Spleen (tissue), 11 donors: Measurements from ENCODE around the gene EHMT1. TPM values are rescaled to one million over a fixed set of nuclear protein-coding genes. Genes with fewer than 3 reads are reported as not detected.

Experiments used
- DNase-seq: peaks from one replicate; pipeline ENCODE4 v3.0.0-alpha.2; 2020
- H3K27ac ChIP-seq, 8 donors: fragments of 200-600 bp; sonication (generic) in 7 of 8; 1 replicate in 4 of 8; 2 replicates in 4 of 8; pipeline versions ENCODE4 v1.5.0 to v1.8.0; 2016 to 2021; ENCODE audit warnings: inconsistent platforms in 4 of 8, mild to moderate bottlenecking in 4 of 8, moderate library complexity in 1 of 8
- H3K27me3 ChIP-seq, 7 donors: fragments of 200-600 bp; sonication (generic) in 6 of 7; replicated peaks in 1 of 7; 1 replicate in 4 of 7; 2 replicates in 3 of 7; pipeline versions ENCODE4 v1.5.0 to v1.8.0; 2016 to 2021; ENCODE audit warnings: inconsistent platforms in 3 of 7, mild to moderate bottlenecking in 1 of 7
- H3K36me3 ChIP-seq, 6 donors: fragments of 200-600 bp; sonication (generic) in 5 of 6; 1 replicate in 4 of 6; 2 replicates in 2 of 6; pipeline versions ENCODE4 v1.5.0 to v1.8.0; 2016 to 2021; ENCODE audit warnings: inconsistent platforms in 2 of 6
- H3K4me1 ChIP-seq, 6 donors: fragments of 200-600 bp; sonication (generic) in 5 of 6; 1 replicate in 3 of 6; 2 replicates in 3 of 6; pipeline versions ENCODE4 v1.5.0 to v1.8.0; 2016 to 2021; ENCODE audit warnings: inconsistent platforms in 3 of 6
- H3K4me3 ChIP-seq, 8 donors: fragments of 200-600 bp; sonication (generic) in 7 of 8; 1 replicate in 4 of 8; 2 replicates in 4 of 8; pipeline versions ENCODE4 v1.5.0 to v1.8.0; 2016 to 2021; ENCODE audit warnings: inconsistent platforms in 4 of 8, mild to moderate bottlenecking in 4 of 8, moderate library complexity in 2 of 8
- H3K9me3 ChIP-seq, 8 donors: fragments of 200-600 bp; sonication (generic) in 7 of 8; 1 replicate in 4 of 8; 2 replicates in 4 of 8; pipeline versions ENCODE4 v1.5.0 to v1.8.0; 2016 to 2021; ENCODE audit warnings: inconsistent platforms in 4 of 8
- CTCF ChIP-seq, 11 experiments: fragments of 200-600 bp in 7 of 11; fragments of 450-650 bp in 4 of 11; sonication (generic) in 4 of 11; IDR thresholded peaks in 8 of 11; conservative IDR thresholded peaks in 3 of 11; 1 replicate in 7 of 11; 2 replicates in 4 of 11; pipeline versions ENCODE4 v1.4.0 to v1.8.0; 2016 to 2021; ENCODE audit warnings: antibody characterized with exemption in 11 of 11, inconsistent platforms in 4 of 11, mild to moderate bottlenecking in 1 of 11
- POLR2A ChIP-seq, 3 donors: fragments of 450-650 bp; IDR thresholded peaks; one replicate each; pipeline ENCODE4 v1.5.1; 2017; ENCODE audit warnings: antibody characterized with exemption in 3 of 3, mild to moderate bottlenecking in 1 of 3
- POLR2AphosphoS5 ChIP-seq, 3 donors: sonication (generic); formaldehyde crosslinking; IDR thresholded peaks; one replicate each; pipeline ENCODE4 v1.5.1; 2017; ENCODE audit warnings: antibody characterized with exemption in 3 of 3
- WGBS, 5 donors: extraction: QIAGEN DNeasy Blood & Tissue Kit in 3 of 5; methylation state at CpG; one replicate each; pipeline versions ENCODE4 v1.1.5 to v1.1.7; 2013 to 2018; 5-methylcytosine and 5-hydroxymethylcytosine counted together
- intact Hi-C: fragments of 100-400 bp; cut with DNase I; formaldehyde crosslinking; loops from one replicate; pipeline ENCODE4 v1.15.0; 2023; ENCODE audit warnings: low total_unique reads
- polyA plus RNA-seq, 3 donors: library from polyadenylated mRNA; stranded (reverse); fragments of 200-250 nt; gene quantifications; one replicate each; pipeline ENCODE4 v1.2.1, GENCODE V29; 2013
- total RNA-seq, 7 donors: library from RNA; depleted of rRNA in 3 of 7; stranded (reverse); fragments of >200 nt in 3 of 7; fragmentation: NEBNext Ultra II Directional in 4 of 7; extraction: Animal tissue kit (Norgen Biotek cat#: 25700) in 4 of 7; gene quantifications; one replicate each; pipeline versions ENCODE4 v1.1.0 to v1.2.1, GENCODE V29; 2016 to 2021
- donor health status: healthy with polysubstance abuse.
- donor health status: DM: no; HTN: no; CAD: no; lungs with moderate emphysema.
- donor health status: DM: no; HTN: no; CAD: no.
- donor health status: Bipolar disorder and iron deficiency.
- donor health status: healthy.
- donor health status: DM: no; HTN: no; CAD: no.
- donor health status: DM: yes; HTN: yes; CAD: no.

EHMT1 gene
- total and polyA plus RNA-seq, 10 donors, result 35.5 to 163 (median 122) TPM

- no peak overlapping the region for H3K4me3 ChIP-seq
- intact Hi-C loops, result no loop called here
- H3K27ac ChIP-seq, result no peak overlapping the region
- no peak for DNase-seq
- no peaks in the 10 kb centered on the region for H3K27me3 ChIP-seq
- peaks cover 0 to 25% (median 3%) of the 10 kb centered on the region in 6 donors for H3K36me3 ChIP-seq
- TF ChIP-seq POLR2AphosphoS5 (IDR thresholded peaks at IDR 0.05) (no peak), CTCF (IDR thresholded peaks at IDR 0.05 in 8 of 11, conservative IDR thresholded peaks at IDR 0.05 in 3 of 11) (no peak), POLR2A (IDR thresholded peaks at IDR 0.05) (no peak)
- no peaks in the 10 kb centered on the region for H3K9me3 ChIP-seq
- 48 to 67% (median 57%) methylated on average over 4 of the region's 4 CpGs for WGBS, 5 donors
- peaks cover 0 to 92% (median 39%) of the 10 kb centered on the region in 6 donors for H3K4me1 ChIP-seq
These were observed 41.3 kb downstream of the EHMT1 start for GRCh38 chr9:137660144-137660543.

GRCh38 chr9:137663584-137663983 is 44.8 kb downstream of the EHMT1 start:
- H3K36me3 ChIP-seq, result peaks cover 0 to 28% (median 0%) of the 10 kb centered on the region in 6 donors
- intact Hi-C loops, result no loop called here
- no peaks in the 10 kb centered on the region for H3K9me3 ChIP-seq
- DNase-seq, result no peak
- WGBS, 5 donors, result 90 to 96% (median 92%) methylated on average over 4 of the region's 4 CpGs
- H3K4me3 ChIP-seq, result no peak overlapping the region
- TF ChIP-seq POLR2AphosphoS5 (IDR thresholded peaks at IDR 0.05) (no peak), POLR2A (IDR thresholded peaks at IDR 0.05) (no peak), CTCF (IDR thresholded peaks at IDR 0.05 in 8 of 11, conservative IDR thresholded peaks at IDR 0.05 in 3 of 11) (no peak)
- H3K4me1 ChIP-seq, result peaks cover 19 to 97% (median 54%) of the 10 kb centered on the region in 6 donors
- no peak overlapping the region for H3K27ac ChIP-seq
- H3K27me3 ChIP-seq, result no peaks in the 10 kb centered on the region

GRCh38 chr9:137664676-137665075 is 45.9 kb downstream of the EHMT1 start:
- no peak overlapping the region for H3K27ac ChIP-seq
- H3K27me3 ChIP-seq, result no peaks in the 10 kb centered on the region
- intact Hi-C loops, result no loop called here
- H3K4me3 ChIP-seq, result no peak overlapping the region
- no peaks in the 10 kb centered on the region for H3K9me3 ChIP-seq
- no peak for DNase-seq
- peaks cover 0 to 39% (median 0%) of the 10 kb centered on the region in 6 donors for H3K36me3 ChIP-seq
- H3K4me1 ChIP-seq, result peaks cover 19 to 97% (median 50%) of the 10 kb centered on the region in 6 donors
- no peak for TF ChIP-seq POLR2A (IDR thresholded peaks at IDR 0.05)
- 80 to 93% (median 85%) methylated on average over 7 of the region's 7 CpGs for WGBS, 5 donors

- Histone ChIP-seq H3K4me1 (peaks cover 19 to 97% (median 50%) of the 10 kb centered on the region in 6 donors), H3K36me3 (peaks cover 0 to 44% (median 0%) of the 10 kb centered on the region in 6 donors), H3K27ac (peak overlapping the region in 1 of 8 donors; percentile 66), H3K4me3 (no peak overlapping the region), H3K9me3 (no peaks in the 10 kb centered on the region), H3K27me3 (no peaks in the 10 kb centered on the region)
- no peak for TF ChIP-seq POLR2A (IDR thresholded peaks at IDR 0.05)
- peak in 1 of 3 donors; percentile 12 for TF ChIP-seq POLR2AphosphoS5 (IDR thresholded peaks at IDR 0.05)
- TF ChIP-seq CTCF (IDR thresholded peaks at IDR 0.05 in 8 of 11, conservative IDR thresholded peaks at IDR 0.05 in 3 of 11), result no peak
- no peak for DNase-seq
- intact Hi-C loops, result no loop called here
- WGBS, 5 donors, result 96 to 100% (median 97%) methylated on average over 5 to 7 of the region's 7 CpGs
These were observed 46.4 kb downstream of the EHMT1 start for GRCh38 chr9:137665226-137665625.
